Measurements from ENCODE around the gene IGLL5.

The IGLL5 gene

GRCh38 chr22:22865311-22866072 lies 22.1 kb upstream of the IGLL5 start:
- DNase-seq, result peak; percentile 42

DNA sequence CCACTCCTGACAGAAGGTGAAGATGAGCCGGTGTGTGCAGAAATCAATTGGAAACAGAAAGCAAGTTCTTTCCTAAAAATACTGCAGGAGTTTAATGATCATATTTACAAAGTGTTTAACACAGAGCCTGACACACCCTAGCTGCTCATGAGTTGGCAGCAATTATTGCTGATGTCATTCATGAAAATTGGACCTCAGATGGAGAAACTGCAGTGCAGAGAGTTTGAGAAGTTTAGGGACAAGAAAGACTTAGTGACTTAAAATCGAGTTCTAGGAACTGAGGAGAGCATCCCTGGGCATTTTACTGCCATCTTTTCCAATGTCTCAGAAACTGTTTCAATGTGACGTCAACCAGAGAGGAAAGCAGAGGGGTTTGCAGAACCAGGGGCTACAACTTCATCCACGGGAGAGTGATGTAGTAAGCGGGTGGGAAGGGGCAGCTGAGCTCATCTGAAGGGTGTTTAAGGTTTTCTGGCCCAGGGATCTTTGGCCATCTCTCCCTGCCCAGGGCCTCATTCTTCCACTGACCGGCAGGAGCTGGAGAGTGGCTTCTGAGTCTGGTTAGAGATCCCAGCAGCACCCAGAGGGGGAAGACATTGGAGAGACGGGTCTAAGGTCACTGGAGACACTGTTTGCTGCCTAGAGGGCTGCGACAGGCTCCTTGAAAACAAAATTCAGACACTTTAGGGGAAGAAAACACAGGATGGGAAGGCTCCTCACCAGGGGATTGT lies 21.1 kb upstream of the IGLL5 start:
- no peak for DNase-seq

DNA sequence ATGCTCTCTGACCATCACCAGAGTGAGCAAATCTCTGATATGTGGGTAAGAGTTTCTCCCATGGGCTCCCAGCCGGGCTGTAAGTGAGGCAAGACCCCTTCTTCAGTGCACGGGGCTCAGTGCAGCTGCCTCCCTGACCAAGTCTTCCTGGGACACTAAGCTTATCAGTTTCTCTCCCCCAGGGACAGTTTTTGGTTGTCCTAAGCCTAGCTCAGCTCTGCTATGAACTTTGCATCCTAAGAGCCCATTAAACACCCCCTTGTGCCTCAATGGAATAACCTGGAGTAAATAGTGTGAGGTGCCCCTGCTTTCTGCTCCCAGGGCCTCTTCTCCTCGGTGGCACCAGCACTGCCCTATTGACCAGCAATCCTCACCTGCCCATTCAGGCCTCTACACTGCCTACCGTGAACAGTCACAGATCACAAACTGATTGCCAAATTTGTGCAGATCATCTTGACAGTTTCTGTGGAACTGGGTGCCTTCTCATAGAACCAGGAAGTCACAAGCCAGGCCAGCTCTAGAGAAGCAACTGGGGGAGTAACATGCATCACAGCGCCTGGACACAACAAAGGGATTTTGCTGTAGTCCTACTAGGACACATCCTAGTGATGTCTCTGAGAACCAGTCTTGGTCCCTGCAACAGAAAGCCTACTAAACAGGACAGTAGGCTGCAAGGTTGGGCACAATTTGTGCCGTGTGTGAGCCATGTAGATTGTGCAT lies 19.5 kb upstream of the IGLL5 start:
- no peak for DNase-seq

DNA sequence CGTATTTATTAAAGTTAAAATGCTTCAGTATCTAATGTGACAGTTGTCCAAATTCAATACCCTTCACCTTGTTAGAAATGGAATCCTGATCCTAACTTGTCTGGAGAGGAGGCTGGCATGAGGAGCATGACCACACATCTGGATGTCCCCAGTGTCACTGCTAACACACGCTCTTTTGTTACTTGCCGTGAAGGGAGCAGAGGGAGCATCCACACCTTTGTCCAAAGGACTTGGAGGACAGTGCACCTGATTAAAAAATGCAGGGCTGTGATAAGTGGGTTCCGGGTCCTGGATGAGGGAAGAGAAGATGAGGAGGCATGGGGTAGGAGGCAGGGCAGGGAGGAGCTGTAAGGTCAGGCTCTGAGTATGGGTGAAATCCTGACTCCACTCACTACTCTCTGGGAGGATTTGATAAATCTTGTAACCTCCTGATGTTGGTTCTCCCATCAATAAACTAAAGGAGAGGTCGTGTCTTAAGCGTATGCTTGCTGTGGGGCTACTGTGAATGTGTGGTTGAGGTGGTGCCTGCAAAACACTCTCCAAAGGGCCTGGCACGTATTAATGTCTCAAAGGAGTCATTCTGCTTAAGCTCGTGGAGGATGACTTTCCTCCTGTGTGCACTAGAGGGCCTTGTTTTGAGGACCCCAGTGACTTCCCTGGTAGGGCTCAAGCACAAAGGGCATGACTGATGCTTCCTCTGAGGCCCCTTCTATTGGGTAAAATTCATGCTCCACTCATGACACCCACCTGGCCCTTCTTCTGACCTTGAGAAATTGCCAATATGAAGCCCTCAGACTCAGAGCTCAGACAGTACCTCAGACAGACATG lies 16.8 kb upstream of the IGLL5 start:
- DNase-seq, result peak; percentile 10

GRCh38 chr22:22871536-22872278 lies 15.9 kb upstream of the IGLL5 start:
- no peak for DNase-seq

DNA sequence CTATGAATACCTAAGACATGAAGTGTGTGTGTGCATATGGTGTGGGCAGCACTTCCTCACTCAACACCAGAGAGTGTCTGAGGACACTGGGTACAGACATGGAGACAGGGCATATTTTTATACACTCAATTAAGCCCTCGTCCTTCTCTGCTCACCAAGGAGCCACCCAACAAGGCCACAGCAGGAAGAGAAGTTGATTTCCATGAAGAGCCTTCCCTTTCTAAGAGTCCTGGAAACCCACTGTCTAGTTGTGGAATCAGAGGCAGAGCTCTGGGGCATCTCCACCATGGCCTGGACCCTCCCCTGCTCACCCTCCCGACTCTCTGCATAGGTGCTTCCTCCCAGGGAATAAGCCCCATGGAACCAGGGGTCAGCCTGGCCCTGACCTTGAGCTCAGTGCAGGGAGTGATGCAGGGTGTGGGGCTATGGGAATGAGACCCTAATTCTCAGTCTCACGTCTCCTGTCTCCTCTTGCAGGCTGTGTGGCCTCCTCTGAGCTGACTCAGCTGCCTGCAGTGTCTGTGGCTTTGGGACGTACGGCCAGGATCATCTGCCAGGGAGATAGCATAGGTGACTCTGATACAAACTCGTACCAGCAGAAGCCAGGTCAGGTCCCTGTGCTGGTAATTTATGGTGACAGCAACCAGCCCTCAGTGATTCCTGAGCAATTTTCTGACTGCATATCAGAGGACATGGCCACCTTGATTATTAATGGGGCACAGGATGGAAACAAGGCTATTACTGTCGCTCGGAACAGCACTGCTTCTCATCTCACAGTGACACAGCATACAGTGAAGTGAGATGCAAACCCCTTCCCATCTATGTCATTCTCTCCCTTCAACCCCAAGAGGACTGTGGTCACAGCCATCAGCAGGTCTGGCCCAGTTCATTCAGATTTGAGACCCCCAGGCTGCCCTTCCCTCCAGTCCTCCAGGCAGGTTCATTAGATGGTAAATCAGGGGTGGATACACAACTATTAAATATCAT lies 14.6 kb upstream of the IGLL5 start:
- DNase-seq, result no peak

GRCh38 chr22:22877523-22878210 lies 9.9 kb upstream of the IGLL5 start:
- peak; percentile 80 for DNase-seq

GRCh38 chr22:22878211-22878570 lies 9.4 kb upstream of the IGLL5 start:
- DNase-seq, result no peak

DNA sequence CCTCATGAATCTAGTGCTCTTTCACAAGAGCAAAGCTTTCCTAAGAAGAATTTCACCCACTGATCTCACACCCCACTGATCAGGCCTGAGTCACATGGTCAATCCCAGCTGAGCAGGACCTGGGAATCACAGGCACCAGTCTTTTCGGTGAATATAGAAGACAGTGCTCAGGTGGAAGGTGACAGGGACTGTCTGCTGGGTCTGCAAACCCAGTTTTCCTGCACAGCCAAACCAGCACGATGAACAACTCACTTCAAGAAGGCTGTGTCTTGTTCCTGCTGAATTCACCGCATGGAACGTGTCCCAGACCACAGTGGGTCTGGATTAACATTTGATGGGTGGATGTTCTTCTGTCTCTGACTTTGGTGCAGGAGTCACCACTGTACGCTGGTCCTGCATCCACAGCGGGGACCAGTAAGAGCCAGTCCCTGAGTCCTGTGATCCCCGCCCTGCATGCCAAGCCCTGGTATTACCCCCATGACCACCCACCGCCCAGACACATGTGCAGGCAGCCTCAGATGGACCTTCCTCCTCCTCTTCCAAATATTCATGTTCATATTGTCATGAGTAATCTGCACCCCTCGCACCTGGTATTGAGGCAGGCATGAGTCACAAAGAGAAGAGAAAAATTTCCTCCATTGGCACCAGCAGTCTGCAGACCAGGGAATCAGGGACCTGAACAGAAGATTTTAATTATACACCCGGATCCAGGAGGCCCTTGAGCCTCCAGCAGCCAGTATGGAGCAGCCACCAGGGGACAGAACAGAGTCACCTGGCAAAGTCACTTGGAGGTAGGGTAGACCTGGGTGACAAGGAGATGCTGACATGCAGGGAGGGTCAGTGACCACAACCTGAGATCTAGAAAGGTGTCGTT lies 8.6 kb upstream of the IGLL5 start:
- no peak for DNase-seq

DNA sequence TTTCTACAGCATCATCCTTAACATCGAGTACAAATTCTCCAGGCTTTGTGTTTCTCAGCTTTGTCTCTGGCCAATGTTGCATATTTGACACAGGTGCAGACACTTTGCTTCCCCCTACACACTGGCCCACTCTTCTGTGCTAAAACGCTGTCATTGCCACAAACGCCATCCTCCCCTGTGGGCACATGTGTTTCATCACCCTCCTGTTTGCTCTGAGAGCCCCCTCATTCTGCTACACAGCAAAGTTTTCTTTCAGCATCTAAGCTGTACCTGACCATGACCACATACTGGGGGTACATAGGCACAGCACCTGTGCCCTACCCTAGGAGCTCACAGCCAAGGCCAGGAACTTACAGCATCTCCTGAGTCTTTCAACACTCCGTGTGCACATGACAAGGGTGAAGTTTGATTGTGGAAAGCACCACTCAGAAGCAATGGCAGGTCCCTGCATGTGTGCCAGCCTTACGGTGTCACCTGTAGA lies 7.9 kb upstream of the IGLL5 start:
- no peak for DNase-seq

GRCh38 chr22:22880645-22881044 lies 7.0 kb upstream of the IGLL5 start:
- DNase-seq, result no peak

GRCh38 chr22:22881116-22882000 lies 6.3 kb upstream of the IGLL5 start:
- DNase-seq, result peak; percentile 43

DNA sequence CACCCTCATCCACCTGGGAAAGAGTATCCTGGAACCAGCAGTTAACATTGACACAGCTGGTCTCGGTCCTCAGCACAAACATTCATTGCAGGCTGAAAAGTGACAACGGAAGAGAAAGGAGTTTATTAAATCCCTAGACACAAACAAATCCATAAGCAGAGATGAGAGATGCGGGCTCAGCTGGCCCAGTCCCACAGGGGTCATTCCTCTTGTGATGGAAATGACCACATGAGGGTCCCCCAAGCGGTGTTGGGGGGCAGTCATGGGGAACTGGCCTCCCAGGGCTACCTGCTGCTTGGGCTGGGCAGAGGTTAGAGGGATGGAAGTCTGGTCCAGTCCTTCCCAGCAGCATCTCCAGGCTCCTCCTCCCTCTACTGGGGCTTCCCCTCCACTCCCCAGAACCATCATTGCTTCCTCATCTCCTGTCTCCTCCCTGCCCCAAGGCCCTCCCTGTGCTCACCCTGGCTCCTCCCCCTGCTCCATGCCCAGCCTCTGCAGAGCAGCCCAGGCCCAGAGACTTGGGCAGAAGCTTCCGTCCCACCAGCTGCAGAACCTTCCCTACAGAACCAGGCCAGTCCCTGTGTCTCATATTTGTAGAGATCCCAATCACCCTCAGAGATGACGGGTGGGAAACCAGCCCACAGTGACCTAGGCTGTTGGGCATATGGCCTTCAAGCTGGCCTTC lies 5.4 kb upstream of the IGLL5 start:
- peak; percentile 22 for DNase-seq

DNA sequence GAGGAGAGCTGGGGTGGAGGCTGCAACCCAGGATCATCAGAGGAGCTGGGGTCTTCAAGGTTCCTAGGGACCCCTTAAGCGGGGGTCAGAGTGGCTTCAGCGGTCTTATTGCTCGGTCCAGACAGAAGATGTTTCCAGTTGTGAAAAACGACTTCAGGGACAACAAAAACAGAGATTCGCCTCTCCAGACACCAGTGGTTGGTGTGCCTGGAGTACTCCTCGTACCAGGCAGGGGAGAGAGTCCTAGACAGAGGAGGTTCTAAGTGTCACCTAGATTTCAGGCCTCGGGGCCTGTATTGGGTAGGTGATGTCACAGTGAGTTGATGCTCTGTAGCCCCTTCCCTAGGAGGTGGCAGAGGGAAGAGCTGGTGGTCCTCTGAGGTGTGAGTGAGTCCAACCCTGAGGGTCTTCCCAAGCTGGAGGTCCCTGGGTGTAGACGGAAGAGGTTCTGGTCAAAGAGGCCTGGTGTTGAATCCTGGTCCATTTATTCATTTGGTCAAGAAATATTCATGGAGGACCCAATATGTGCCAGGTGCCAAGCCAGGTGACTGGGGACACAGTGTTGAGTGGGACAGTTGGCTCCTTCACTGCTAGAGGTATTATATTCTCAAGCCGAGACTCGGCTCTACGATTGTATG lies 4.4 kb upstream of the IGLL5 start:
- no peak for DNase-seq

- DNase-seq, result peak; percentile 84
Observed at GRCh38 chr22:22884010-22884887, 3.4 kb upstream of the IGLL5 start.

Measured in CD4-positive, alpha-beta T cell treated with Interleukin-21 for 1 hour (primary cell).